Cortex of kidney (tissue), 1 donor: ENCODE data around the gene HECW1.

Experiments used
- DNase-seq: peaks from one replicate; lab custom pipeline; 2025; lab: John Stamatoyannopoulos, UW

The HECW1 gene

GRCh38 chr7:43377196-43377960 is 264.9 kb downstream of the HECW1 start:
- no peak for DNase-seq

GRCh38 chr7:43379210-43379609 is 266.8 kb downstream of the HECW1 start:
- DNase-seq: no peak

GRCh38 chr7:43384616-43385308 is 272.3 kb downstream of the HECW1 start:
- no peak for DNase-seq

- DNase-seq: no peak
Observed at GRCh38 chr7:43385309-43385680, 272.8 kb downstream of the HECW1 start.

- no peak for DNase-seq
Observed at GRCh38 chr7:43385856-43386255, 273.4 kb downstream of the HECW1 start.

GRCh38 chr7:43387932-43388331 is 275.5 kb downstream of the HECW1 start:
- DNase-seq: no peak

- no peak for DNase-seq
Observed at GRCh38 chr7:43390576-43390975, 278.1 kb downstream of the HECW1 start.

GRCh38 chr7:43391518-43391917 is 279.1 kb downstream of the HECW1 start:
- DNase-seq: no peak

- DNase-seq: no peak
Observed at GRCh38 chr7:43392638-43393330, 280.3 kb downstream of the HECW1 start.

- DNase-seq: no peak
Observed at GRCh38 chr7:43394441-43395130, 282.1 kb downstream of the HECW1 start.

- no peak for DNase-seq
Observed at GRCh38 chr7:43395351-43395750, 282.9 kb downstream of the HECW1 start.

GRCh38 chr7:43396187-43396740 is 283.8 kb downstream of the HECW1 start:
- DNase-seq: no peak

- no peak for DNase-seq
Observed at GRCh38 chr7:43398831-43399230, 286.4 kb downstream of the HECW1 start.

- DNase-seq: no peak
Observed at GRCh38 chr7:43405948-43406347, 293.5 kb downstream of the HECW1 start.

- no peak for DNase-seq
Observed at GRCh38 chr7:43406961-43407360, 294.5 kb downstream of the HECW1 start.

- no peak for DNase-seq
Observed at GRCh38 chr7:43408981-43409380, 296.5 kb downstream of the HECW1 start.

GRCh38 chr7:43417455-43417854 is 305.0 kb downstream of the HECW1 start:
- DNase-seq: no peak

GRCh38 chr7:43430411-43430810 is 318.0 kb downstream of the HECW1 start:
- DNase-seq: no peak

- DNase-seq: no peak
Observed at GRCh38 chr7:43431020-43431595, 318.7 kb downstream of the HECW1 start.

GRCh38 chr7:43433639-43434038 is 321.2 kb downstream of the HECW1 start:
- no peak for DNase-seq

- no peak for DNase-seq
Observed at GRCh38 chr7:43437001-43437400, 324.6 kb downstream of the HECW1 start.
